ENCODE measurements around the gene CCDC12. TPM values are rescaled to one million over a fixed set of nuclear protein-coding genes. Genes with fewer than 3 reads are reported as not detected.
"Not testable (repeated sequence)": the region's sequence is repeated elsewhere in the genome, so short reads cannot be mapped to it uniquely, and the experiment has no call there.

The CCDC12 gene
- polyA plus RNA-seq, 1 donor, result 45.4 TPM

DNA sequence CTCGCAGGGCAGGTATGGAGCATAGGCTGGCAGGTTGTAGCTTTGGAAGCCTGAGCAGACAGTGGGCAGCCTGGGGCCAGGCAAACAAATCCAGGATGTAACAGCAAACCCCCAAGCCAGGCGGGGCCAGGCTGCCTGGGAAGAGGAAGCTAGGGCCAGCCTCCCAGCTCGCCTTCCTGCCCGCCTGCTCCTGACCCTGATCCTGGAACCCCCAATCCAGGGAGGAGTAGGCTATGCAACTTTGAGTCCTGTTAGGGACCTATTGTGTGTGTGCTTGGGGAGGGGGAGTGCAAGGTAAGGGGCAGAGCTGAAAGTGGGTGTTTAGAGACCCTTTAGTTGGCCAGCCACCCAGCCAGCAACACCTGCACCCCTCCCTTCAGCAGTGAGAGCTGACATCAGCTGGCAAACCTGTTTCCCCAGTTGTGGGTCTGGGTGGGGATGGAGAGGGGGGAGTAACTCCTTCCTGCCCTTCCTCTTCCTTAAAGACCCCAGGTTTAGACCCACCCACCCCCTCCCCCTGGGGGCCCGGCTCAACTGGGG lies 5.5 kb upstream of the CCDC12 start:
- peak; percentile 50 for DNase-seq

DNA sequence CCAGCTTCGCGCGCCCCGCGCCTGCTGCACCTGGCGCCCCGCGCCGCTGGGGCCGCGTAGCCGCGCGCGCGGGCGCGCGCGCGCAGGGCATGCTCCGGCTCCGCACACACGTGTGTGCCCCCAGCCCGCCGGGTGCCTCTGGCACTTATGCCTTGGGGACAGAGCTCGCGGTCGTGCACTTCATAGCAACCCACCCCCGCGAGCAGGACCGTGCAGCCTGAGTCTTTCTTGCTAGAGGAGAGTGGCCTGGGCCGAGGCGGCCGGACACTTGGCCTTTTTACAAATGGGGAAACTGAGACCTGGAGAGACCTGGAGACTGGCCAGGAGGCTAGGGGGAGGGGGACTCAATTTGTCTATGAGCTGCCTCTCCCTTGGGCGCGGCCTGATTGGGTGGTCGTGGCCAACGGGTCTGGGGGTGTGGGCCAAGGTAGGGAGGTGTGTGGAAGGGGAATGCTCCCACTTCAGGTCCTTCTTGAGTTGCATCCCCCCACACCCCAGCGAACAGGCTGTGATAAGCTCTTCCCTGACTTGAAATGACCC lies 3.5 kb upstream of the CCDC12 start:
- DNase-seq, result no peak

DNA sequence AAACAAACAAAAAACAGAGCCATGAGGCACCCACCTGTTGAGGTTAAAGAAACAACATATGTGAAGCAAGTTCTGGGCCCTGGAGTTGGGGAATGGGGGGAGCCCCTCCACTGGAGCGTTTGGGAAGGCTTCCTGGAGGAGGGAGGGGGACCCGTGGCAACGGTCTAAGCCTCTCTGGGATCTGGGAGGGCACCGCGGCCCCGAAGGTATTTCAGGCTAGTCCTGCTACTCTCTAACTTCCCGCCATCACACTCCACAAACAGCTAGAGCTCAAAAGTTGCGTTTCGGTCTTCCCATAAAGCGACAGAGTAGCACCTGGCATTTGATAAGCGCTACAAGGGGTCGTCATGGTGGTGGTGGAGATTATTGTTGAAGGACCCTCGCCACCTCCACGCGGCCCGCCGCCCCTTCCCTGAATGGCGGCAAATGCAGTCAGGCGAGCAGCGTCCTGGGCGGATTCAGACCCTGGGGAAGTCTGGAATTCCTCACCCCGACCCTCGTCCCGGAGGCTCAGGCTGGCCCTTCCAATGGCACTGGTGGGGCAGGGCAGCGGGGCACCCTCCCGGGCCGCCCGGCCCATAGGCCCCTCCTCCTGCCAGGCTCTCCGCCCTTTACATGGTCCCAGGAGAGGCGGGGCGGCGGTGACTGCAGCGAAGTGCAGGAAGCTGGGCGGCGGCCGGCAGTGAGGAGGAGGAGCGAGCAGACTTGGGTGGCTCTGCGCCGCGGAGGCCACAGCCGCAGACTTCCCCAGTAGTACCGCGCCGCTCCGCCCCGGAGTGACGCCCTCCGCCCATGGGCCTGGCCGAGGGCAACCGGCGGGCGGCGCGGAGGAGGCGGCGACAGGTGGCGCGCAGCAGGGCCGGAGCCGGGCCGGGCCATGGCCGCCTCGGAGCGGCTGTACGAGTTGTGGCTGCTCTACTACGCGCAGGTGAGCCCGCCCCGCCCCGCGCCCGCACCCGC lies 2.7 kb upstream of the CCDC12 start, which contains the start of gene NBEAL2:
Gene NBEAL2 (plus strand): TSS at position 682 of the 960 bp plus-strand sequence. CDS start 196 bp downstream, at position 878.
- peak; percentile 83 for DNase-seq

DNA sequence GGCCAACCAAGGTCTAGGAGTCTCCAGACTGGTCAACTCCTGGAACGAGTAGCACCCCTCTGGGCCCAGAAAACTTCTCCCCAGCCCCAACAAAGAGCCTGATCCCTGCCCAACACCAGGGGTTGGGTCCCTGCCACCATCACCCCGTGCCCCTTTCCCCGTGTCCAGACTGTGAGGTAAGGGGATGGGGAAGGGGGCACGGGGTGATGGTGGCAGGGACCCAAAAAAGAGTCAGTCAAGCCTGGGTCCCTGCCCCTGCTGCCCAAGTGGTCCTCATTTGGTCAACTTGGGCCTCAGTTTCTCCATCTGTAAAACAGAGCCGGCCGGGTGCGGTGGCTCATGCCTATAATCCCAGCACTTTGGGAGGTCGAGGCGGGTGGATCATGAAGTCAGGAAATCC lies 1.8 kb upstream of the CCDC12 start:
- no peak for DNase-seq

DNA sequence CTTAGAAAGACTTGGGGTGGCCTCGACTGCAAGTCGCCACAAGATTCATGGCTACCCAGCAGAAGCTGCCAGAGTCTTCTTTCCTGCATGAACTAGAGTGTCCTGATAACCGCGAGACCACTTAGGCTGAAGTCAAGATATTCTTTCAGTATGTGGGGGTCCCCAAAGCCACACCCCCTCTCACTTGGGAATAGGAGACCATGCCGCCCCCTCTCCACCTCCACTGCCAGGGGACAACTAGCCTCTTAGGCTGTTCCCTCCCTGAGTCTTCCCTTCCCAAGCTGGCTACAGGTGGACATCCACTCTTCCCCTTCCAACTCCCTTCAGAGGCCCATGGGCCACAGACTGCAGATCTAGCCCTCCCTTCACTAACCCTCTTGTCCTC lies 1.3 kb upstream of the CCDC12 start:
- DNase-seq, result no peak

DNA sequence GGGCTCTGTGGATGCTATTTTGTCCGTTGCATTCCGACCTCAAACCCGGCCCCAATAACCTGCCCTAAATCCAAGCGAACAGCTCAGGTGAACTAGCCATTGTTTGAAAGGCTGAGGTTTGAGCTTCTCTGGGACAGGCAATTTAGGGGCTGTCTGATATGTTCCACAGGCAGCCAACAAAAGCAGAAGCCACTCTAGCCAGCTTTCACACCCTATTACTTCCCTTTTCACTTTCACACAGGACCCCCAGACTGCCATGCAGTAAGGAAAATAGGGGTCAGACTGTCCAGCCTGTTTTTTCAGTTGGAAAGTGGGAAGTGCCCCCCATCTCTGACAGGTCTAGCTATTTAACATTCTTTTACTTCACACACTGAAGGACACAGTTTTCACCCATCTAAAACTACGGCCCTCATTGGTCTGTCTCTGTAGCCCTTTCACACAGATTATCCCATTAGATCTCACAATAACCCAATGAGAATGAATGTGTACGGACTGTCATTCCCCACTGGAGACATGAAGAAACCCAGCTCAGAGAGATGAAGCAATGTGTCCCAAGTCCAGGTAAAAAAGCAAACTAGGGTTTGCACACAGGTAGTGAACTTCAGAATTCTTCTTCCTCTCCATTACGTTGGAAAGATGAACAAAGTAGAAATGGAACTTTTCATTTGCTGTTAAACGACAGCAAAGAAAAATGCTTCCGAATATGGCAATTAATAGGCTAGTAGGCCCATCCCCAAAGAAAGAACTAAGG lies 1.9 kb downstream of the CCDC12 start:
- DNase-seq, result no peak

DNA sequence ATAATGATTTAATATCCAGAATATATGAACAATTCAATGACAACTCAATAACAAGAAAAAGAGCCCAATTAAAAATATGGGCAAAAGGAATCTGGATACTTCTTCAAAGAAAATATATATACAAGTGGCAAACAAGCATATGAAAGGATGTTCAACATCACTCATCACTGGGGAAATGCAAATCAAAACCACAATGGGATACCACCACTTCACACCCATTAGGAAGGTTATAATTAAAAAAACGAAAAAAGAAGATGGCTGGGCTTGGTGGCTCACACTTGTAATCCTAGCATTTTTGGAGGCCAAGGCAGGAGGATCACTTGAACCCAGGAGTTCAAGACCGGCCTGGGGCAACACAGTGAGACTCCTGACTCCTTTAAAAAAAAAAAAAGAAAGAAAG lies 4.1 kb downstream of the CCDC12 start:
- DNase-seq, result no peak

DNA sequence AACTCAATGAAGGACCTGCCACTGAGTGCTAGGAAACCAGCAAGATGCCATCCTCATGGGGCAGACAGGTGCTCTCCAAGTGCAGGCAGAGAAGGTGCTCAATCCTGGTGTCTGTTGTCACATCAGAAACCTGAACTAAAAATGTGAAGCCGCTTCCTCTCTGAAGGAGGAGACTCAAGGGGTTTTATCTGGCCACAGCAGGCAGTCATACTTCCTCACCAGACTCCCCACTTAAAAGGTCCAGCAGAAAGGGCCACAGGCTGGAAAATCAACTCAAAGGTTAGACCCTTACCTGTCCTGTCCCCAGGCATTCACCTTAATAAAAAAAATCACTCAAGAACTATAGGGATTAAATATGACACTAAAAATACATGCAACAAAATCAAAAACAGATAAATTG lies 4.8 kb downstream of the CCDC12 start:
- no peak for DNase-seq

DNA sequence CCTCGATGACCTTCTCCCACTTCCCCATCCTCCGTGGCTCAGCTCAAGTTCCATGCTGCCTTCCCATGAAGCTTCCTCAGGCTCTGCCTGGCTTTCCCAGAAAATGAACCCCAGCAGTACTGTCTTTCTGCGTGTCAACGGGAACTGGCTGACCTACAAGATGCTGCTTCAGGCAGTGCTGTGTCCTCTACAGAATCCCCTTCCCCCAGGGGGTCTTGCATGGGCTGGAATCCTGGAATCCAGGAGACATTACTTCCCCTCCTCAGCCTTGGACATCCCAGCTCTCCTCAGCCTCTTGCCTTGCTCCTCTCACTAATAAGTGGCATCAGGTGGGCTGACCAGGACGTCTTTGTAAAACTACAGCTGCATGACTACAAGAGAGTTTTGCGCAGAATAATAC lies 5.4 kb downstream of the CCDC12 start:
- DNase-seq, result no peak

DNA sequence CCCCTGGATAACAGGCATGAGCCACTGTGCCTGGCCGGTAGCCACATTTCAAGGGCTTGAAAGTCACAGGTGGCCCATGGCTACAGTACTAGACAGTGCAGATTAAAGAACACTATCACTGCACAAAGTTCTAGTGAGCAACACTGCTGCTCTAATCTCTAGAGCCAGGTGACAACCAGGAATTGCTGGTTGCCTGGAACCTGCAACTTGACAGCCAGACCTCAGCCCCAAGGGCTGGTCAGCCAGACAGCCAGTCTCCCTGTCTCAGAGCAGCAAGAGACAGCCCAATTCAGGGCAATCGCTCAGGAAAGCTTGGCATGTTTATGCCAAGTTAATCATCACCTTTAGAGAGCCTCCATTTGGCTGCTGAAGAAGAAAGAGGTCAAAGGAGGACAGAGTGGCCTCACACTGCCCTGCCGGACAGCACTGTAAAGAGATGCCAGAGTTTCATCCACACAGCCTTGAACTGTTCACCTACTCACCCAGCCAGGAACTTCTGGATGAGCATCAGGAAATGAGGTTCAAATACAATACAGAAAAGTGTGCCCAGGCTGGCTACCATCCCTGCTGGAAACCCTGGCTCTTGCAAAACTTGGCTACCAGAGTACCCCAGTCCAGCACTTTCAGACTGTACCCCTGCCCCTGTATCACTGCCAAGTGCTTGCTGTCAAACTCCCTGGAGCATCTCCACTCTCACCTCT lies 6.0 kb downstream of the CCDC12 start:
- DNase-seq, result no peak

DNA sequence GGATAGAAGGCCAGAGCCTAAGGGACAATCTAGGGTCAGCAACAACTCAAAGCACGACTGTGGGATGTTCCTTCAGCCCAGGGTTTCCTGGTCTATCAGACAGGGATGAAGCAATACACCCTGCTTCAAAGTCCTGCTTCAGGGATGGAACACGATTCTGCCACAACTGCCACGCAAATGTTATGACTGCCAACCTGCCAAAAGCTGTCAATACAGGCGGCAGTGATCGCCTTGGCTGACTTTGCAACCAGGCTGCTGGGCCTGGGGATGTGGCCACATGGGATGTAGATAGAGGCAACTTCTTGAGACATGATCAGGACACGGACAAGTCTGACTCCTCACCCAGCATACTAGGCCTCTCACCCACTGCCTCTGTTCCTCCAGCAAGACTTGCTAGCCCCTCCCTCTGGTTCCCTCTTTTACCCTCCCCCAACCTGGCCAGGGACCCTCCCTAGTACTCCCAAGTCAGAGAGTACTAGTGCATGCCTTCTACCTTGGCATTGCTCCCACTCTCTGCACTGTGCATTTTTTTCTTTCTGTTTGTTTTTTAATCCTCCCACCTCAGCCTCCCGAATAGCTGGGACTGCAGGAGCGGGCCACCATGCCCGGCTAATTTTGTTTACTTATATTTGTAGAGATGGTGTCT lies 7.6 kb downstream of the CCDC12 start:
- DNase-seq, result no peak

DNA sequence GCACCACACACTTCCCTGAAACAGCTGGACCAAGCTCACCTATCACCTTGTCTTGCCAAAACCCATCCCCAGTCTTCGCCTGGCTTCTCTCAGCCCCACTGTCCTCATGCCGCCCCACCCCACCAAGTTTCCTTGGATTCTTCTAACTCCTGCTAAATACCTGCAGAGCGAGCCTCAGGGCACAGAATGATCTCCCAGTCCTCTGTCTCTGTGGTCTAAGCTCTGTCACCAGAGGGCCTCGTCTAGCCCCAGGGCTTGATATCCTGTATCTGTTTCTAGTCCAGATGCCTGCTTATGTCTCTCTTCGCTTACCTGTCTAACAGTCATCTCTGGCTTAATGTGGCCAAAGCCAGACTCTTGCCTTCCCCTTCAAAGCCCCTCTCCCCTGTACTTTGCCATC lies 9.7 kb downstream of the CCDC12 start:
- DNase-seq, result no peak

DNA sequence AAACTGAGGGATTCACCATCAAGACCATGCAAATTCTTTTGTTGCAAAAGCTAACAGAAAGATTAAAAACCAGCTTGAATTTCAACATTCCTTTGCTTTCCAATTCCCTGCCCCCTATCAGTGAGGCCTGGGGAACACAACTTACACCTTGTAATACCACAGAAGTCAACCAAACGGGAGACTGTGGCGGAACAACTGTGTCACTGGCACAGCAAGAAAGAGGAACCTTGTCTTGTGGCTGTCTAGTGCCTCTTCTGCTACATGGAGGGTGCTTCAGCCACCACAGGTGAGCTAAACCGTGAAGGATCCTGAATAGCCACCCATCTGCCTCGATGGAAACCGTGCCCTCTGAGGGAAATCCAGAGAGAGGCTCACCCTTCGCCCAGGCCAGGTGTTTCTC lies 11.4 kb downstream of the CCDC12 start:
- DNase-seq, result no peak

DNA sequence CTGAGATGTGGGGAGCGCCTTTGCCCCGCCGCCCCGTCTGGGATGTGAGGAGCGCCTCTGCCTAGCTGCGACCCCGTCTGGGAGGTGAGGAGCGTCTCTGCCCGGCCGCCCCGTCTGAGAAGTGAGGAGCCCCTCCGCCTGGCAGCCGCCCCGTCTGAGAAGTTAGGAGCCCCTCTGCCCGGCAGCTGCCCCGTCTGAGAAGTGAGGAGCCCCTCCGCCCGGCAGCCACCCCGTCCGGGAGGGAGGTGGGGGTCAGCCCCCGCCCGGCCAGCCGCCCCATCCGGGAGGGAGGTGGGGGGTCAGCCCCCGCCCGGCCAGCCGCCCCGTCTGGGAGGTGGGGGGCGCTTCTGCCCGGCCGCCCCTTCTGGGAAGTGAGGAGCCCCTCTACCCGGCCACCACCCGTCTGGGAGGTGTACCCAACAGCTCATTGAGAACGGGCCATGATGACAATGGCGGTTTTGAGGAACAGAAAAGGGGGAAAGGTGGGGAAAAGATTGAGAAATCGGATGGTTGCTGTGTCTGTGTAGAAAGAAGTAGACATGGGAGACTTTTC lies 12.4 kb downstream of the CCDC12 start:
- not testable (repeated sequence) for DNase-seq

DNA sequence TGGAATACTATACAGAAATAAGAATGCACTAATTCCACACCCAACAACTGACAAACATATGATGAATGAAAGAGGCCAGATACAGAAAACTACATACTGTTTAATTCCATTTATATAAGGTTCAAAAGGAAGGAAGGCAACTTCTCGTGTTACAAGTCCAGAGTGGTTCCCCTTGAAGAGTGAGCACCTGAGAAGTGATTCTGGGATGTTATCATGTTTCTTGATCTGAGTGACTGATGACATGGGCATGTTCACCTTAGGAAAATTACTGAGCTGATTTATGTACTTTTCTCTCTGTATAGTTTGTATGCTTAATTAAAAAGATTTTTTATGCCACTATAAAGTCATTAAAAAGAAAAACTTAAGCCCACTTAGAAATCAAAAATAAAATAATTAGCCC lies 13.6 kb downstream of the CCDC12 start:
- DNase-seq, result no peak

DNA sequence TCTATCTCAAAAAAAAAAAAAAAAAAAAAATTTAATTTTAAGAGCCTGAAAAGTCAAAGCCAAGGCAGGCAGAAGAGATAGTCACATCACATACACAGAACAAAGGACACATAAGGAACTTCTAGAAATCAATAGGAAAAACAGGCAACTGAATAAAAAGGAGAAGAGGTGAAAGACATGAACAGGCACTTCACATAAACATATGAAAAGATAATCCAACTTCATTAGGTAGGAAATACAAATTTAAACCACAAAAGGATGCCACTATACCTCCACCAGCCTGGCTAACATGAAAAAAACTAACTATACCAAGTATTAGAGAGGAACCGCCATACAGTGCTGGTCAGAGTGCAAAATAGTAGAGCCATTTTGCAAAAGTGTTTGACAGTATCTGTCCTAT lies 14.1 kb downstream of the CCDC12 start:
- DNase-seq, result no peak

DNA sequence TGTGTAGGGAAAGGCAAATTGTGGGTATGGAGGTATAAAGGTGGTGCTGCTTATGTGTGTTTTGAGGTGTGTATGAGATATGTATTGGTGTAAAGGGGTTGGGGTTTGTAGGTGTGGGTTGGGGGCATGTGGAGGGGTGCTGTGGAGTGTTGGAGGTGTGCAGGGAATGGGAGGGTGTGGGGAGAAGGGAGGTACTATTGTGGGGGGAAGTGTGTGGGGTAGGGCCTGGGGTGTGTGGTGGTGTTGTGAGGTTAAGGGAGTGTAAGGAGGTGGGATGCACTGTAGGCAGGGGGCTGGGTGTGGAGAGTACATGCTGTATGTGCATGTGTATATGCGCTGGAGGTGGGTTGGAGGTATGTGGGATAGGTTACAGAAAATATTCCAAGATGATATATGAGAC lies 15.7 kb downstream of the CCDC12 start:
- no peak for DNase-seq

DNA sequence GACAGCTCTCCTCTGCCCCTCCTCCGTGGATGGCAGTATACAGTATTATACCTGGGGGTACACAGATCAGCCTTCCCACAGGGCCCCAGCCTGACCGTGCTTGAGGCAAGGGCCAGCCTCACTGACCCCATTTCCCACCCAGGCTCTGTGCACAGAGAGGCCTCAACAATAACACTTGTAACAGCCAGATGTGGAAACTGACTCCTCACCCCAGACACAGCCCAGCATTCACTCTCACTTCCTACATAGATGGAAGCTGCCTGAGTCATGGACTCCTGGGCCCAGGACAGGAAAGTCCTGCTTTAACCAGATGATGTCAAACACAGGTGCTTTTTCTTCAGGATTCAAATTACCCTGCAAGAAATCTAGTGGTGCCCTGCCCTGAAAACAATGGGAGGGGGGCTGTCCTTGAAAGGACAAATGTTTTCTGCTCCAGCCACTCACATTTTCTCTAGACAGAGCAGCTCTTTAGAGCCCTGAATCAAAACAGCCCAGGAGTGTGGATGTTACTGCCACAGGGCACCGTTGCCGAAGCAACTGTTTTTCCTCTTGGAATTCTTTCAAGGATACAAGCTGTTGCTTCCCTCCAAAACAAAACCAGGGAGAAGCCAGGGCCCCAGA lies 16.4 kb downstream of the CCDC12 start:
- no peak for DNase-seq

DNA sequence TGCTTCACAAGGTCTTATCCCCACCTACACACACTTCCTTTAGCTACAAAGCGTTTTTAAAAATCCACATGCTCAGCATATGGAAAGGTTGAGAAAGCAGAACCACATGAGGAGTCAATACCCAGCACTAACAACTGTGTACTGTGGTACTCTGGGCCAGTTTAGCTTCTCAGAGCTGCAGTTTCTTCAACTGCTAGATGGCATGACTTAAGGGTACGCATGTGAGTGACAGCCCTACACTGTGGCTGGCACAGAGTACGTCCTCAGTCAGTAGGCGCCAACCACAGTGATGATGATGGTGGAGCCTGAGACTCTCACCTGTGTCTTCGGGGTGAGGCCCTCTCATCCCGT lies 17.4 kb downstream of the CCDC12 start:
- no peak for DNase-seq

DNA sequence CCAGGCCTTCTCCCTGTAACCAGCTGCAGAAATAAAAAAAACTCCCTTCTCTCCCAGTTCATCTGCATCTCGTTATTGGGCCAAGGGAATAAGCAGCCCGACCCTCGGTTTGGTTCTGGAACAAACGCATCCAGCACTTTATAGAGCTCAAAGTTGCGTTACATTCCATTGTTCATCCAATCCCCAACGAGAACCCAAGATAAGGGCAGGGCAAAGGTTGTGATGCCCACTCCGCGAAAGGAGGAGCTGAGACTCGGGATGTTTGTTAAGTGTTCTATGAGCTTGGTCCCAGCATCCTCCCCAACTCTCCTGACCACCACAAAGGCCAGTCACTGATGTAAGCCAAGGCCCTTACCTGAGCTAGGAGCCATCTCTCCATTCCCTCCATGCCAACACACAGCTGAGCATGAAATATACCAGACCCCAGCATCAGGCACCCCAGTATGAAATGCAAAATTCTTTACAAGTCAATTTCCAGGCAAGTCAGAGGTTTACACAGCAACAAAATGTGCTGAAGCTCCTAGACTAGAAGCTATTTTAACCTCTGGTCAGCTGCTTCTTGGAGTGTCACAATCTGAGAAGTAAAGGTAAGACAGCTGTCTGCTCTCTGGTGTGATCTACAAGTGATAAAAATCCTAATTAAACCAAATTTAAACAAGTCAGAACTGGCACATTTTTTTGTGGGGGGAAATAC lies 17.9 kb downstream of the CCDC12 start:
- DNase-seq, result no peak
